Spleen (tissue), 11 donors: ENCODE data around the gene ZSCAN1. TPM values are rescaled to one million over a fixed set of nuclear protein-coding genes. Genes with fewer than 3 reads are reported as not detected.

ENCODE experiments used
- DNase-seq: peaks from one replicate; pipeline ENCODE4 v3.0.0-alpha.2; 2020
- H3K27ac ChIP-seq, 8 donors: fragments of 200-600 bp; sonication (generic) in 7 of 8; 1 replicate in 4 of 8; 2 replicates in 4 of 8; pipeline versions ENCODE4 v1.5.0 to v1.8.0; 2016 to 2021; ENCODE audit warnings: inconsistent platforms in 4 of 8, mild to moderate bottlenecking in 4 of 8, moderate library complexity in 1 of 8
- H3K27me3 ChIP-seq, 7 donors: fragments of 200-600 bp; sonication (generic) in 6 of 7; replicated peaks in 1 of 7; 1 replicate in 4 of 7; 2 replicates in 3 of 7; pipeline versions ENCODE4 v1.5.0 to v1.8.0; 2016 to 2021; ENCODE audit warnings: inconsistent platforms in 3 of 7, mild to moderate bottlenecking in 1 of 7
- H3K36me3 ChIP-seq, 6 donors: fragments of 200-600 bp; sonication (generic) in 5 of 6; 1 replicate in 4 of 6; 2 replicates in 2 of 6; pipeline versions ENCODE4 v1.5.0 to v1.8.0; 2016 to 2021; ENCODE audit warnings: inconsistent platforms in 2 of 6
- H3K4me1 ChIP-seq, 6 donors: fragments of 200-600 bp; sonication (generic) in 5 of 6; 1 replicate in 3 of 6; 2 replicates in 3 of 6; pipeline versions ENCODE4 v1.5.0 to v1.8.0; 2016 to 2021; ENCODE audit warnings: inconsistent platforms in 3 of 6
- H3K4me3 ChIP-seq, 8 donors: fragments of 200-600 bp; sonication (generic) in 7 of 8; 1 replicate in 4 of 8; 2 replicates in 4 of 8; pipeline versions ENCODE4 v1.5.0 to v1.8.0; 2016 to 2021; ENCODE audit warnings: inconsistent platforms in 4 of 8, mild to moderate bottlenecking in 4 of 8, moderate library complexity in 2 of 8
- H3K9me3 ChIP-seq, 8 donors: fragments of 200-600 bp; sonication (generic) in 7 of 8; 1 replicate in 4 of 8; 2 replicates in 4 of 8; pipeline versions ENCODE4 v1.5.0 to v1.8.0; 2016 to 2021; ENCODE audit warnings: inconsistent platforms in 4 of 8
- POLR2A ChIP-seq, 3 donors: fragments of 450-650 bp; IDR thresholded peaks; one replicate each; pipeline ENCODE4 v1.5.1; 2017; ENCODE audit warnings: antibody characterized with exemption in 3 of 3, mild to moderate bottlenecking in 1 of 3
- POLR2AphosphoS5 ChIP-seq, 3 donors: sonication (generic); formaldehyde crosslinking; IDR thresholded peaks; one replicate each; pipeline ENCODE4 v1.5.1; 2017; ENCODE audit warnings: antibody characterized with exemption in 3 of 3
- WGBS, 5 donors: extraction: QIAGEN DNeasy Blood & Tissue Kit in 3 of 5; methylation state at CpG; one replicate each; pipeline versions ENCODE4 v1.1.5 to v1.1.7; 2013 to 2018; 5-methylcytosine and 5-hydroxymethylcytosine counted together
- intact Hi-C: fragments of 100-400 bp; cut with DNase I; formaldehyde crosslinking; loops from one replicate; pipeline ENCODE4 v1.15.0; 2023; ENCODE audit warnings: low total_unique reads
- polyA plus RNA-seq, 3 donors: library from polyadenylated mRNA; stranded (reverse); fragments of 200-250 nt; gene quantifications; one replicate each; pipeline ENCODE4 v1.2.1, GENCODE V29; 2013
- total RNA-seq, 7 donors: library from RNA; depleted of rRNA in 3 of 7; stranded (reverse); fragments of >200 nt in 3 of 7; fragmentation: NEBNext Ultra II Directional in 4 of 7; extraction: Animal tissue kit (Norgen Biotek cat#: 25700) in 4 of 7; gene quantifications; one replicate each; pipeline versions ENCODE4 v1.1.0 to v1.2.1, GENCODE V29; 2016 to 2021
- TF ChIP-seq, protein P1 (sequence below), 11 experiments: fragments of 200-600 bp in 7 of 11; fragments of 450-650 bp in 4 of 11; sonication (generic) in 4 of 11; IDR thresholded peaks in 8 of 11; conservative IDR thresholded peaks in 3 of 11; 1 replicate in 7 of 11; 2 replicates in 4 of 11; pipeline versions ENCODE4 v1.4.0 to v1.8.0; 2016 to 2021; ENCODE audit warnings: antibody characterized with exemption in 11 of 11, inconsistent platforms in 4 of 11, mild to moderate bottlenecking in 1 of 11
- donor health status: healthy with polysubstance abuse.
- donor health status: DM: no; HTN: no; CAD: no; lungs with moderate emphysema.
- donor health status: DM: no; HTN: no; CAD: no.
- donor health status: Bipolar disorder and iron deficiency.
- donor health status: healthy.
- donor health status: DM: no; HTN: no; CAD: no.
- donor health status: DM: yes; HTN: yes; CAD: no.

The ZSCAN1 gene
- total and polyA plus RNA-seq, 10 donors, result 0.08 to 0.24 TPM; not detected in 8

DNA sequence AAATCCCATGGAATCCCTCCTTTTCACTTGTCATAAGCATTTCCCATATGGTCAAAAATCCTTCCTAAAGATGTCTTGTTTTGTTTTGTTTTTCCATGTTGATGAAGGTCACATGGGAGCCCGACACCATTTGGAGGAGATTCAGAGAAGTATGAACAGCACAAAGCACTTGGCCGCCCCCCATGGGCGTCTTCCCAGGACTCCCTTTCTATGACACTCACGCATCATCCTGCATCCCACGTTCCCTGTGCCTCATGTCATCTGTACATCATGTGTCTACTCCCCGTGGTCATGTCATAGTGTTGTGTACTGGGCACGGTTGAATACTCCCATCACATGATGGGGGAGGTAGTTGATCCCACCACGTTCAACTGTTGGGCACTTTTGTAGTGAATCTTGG lies 2.0 kb downstream of the ZSCAN1 start:
- Histone ChIP-seq H3K27me3 (peaks cover 0 to 61% (median 19%) of the 10 kb centered on the region in 7 donors), H3K27ac (no peak overlapping the region), H3K36me3 (no peaks in the 10 kb centered on the region), H3K4me1 (peaks cover 0 to 6% (median 0%) of the 10 kb centered on the region in 6 donors), H3K4me3 (no peak overlapping the region), H3K9me3 (peaks cover 0 to 99% (median 79%) of the 10 kb centered on the region in 8 donors)
- 76 to 89% (median 77%) methylated on average over 8 of the region's 8 CpGs for WGBS, 5 donors
- no peak for TF ChIP-seq POLR2AphosphoS5 (IDR thresholded peaks at IDR 0.05)
- TF ChIP-seq, protein P1, sequence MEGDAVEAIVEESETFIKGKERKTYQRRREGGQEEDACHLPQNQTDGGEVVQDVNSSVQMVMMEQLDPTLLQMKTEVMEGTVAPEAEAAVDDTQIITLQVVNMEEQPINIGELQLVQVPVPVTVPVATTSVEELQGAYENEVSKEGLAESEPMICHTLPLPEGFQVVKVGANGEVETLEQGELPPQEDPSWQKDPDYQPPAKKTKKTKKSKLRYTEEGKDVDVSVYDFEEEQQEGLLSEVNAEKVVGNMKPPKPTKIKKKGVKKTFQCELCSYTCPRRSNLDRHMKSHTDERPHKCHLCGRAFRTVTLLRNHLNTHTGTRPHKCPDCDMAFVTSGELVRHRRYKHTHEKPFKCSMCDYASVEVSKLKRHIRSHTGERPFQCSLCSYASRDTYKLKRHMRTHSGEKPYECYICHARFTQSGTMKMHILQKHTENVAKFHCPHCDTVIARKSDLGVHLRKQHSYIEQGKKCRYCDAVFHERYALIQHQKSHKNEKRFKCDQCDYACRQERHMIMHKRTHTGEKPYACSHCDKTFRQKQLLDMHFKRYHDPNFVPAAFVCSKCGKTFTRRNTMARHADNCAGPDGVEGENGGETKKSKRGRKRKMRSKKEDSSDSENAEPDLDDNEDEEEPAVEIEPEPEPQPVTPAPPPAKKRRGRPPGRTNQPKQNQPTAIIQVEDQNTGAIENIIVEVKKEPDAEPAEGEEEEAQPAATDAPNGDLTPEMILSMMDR (IDR thresholded peaks at IDR 0.05 in 8 of 11, conservative IDR thresholded peaks at IDR 0.05 in 3 of 11), result no peak
- no peak for TF ChIP-seq POLR2A (IDR thresholded peaks at IDR 0.05)
- no peak for DNase-seq
- intact Hi-C loops, result no loop called here

DNA sequence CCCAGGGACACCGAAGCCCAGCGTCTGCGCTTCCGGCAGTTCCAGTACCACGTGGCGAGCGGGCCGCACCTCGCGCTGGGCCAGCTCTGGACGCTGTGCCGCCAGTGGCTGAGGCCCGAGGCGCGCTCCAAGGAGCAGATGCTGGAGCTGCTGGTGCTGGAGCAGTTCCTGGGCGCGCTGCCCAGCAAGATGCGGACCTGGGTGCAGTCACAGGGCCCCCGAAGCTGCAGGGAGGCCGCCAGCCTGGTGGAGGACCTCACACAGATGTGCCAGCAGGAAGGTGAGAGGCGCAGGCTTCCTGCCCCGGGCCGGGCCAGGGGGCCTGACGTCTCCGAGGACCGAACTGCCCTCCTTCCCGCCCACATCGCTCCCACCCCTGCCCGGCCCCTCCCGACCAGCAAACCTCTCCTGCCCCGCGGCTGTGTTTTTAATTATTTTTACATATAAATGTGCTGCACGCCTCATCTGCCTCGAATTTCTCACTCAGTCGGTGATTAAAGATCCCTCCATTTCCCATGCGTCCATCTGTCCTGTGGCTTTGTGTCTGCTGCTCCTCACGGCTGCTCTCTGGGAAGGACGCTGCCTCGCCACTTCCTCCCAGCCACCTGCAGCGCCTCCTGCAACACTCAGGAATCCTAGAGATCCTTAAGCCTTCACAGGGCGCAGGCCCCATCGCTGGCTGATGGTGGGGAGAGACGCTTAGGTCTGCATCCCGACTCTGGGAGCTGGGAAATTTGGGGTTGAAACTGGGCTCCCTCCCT lies 4.3 kb downstream of the ZSCAN1 start:
- Histone ChIP-seq H3K4me1 (peaks cover 0 to 6% (median 0%) of the 10 kb centered on the region in 6 donors), H3K27ac (no peak overlapping the region), H3K27me3 (peaks cover 0 to 58% (median 19%) of the 10 kb centered on the region in 7 donors), H3K9me3 (peaks cover 0 to 100% (median 89%) of the 10 kb centered on the region in 8 donors), H3K36me3 (no peaks in the 10 kb centered on the region), H3K4me3 (no peak overlapping the region)
- 23 to 52% (median 29%) methylated on average over 24 to 44 of the region's 44 CpGs for WGBS, 5 donors
- no peak for TF ChIP-seq POLR2AphosphoS5 (IDR thresholded peaks at IDR 0.05)
- no peak for TF ChIP-seq POLR2A (IDR thresholded peaks at IDR 0.05)
- intact Hi-C loops, result no loop called here
- DNase-seq, result no peak

DNA sequence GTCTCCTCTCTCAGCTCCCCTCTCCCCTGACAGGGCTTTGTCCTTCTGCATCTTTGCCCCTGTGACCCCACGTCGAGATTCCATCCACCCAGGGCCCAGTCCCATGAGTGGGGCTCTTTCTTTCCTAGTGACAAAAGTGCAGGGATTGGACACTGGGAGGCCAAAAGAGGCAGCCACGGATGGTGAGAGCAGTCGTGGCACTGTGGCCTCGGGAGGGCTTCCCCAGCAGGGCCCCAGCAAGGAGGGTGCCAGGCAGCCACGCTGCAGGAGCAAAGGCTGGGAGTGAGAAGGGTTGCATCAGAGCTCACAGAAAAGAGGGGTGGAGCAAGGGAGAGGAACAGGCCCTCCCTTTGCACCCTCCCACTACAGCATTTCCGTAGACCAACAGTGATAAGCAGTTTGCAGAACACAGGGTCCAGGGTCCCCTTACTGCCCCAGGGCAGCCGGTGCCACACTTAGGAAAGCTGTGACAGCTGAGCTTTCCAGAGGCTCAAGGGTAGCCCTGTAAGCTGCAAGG lies 4.9 kb downstream of the ZSCAN1 start:
- DNase-seq, result no peak
- peaks cover 0 to 100% (median 89%) of the 10 kb centered on the region in 8 donors for H3K9me3 ChIP-seq
- intact Hi-C loops, result no loop called here

DNA sequence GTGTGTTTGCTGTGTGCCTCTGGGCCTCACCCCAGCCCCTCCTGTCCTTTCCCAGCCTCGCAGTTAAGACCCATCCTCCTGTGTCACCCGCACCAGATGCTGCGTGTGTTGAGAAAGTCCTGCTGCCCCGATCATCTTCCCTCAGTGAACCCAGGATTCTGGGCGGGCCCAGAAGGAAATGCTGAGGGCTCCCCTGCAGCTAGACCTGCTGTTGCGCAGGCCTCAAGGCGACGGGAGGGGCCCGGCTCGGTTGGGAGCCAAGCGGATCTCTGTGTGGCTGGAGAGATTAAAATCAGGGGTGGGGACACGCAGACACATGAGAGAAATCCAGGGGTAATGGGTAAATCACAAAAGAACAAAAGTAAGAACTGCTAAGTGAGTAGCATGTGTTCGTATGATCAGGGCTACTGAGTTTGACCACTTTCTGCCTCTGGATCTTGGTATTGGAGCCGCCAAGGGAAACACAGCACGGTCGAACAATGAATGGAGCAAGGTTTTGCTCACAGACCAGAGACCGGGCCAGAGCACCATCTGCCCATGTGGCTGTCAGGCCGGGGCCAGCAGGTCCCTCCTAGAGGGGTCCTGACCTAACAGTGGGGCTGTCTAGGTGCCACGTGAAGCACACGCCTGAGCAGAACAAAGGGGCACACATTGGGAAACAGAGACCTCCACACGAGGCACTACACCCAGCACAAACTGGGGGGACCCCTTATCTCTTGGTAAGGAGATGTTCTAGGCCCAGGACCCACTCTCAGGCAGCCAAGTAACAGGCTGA lies 7.1 kb downstream of the ZSCAN1 start:
- no peaks in the 10 kb centered on the region for H3K36me3 ChIP-seq
- H3K27ac ChIP-seq, result no peak overlapping the region
- intact Hi-C loops, result no loop called here
- no peaks in the 10 kb centered on the region for H3K4me1 ChIP-seq
- TF ChIP-seq POLR2A (IDR thresholded peaks at IDR 0.05) (no peak), POLR2AphosphoS5 (IDR thresholded peaks at IDR 0.05) (no peak)
- TF ChIP-seq, protein P1 (IDR thresholded peaks at IDR 0.05 in 8 of 11, conservative IDR thresholded peaks at IDR 0.05 in 3 of 11), result no peak
- no peak overlapping the region for H3K4me3 ChIP-seq
- WGBS, 5 donors, result 86 to 91% (median 87%) methylated on average over 20 to 21 of the region's 21 CpGs
- DNase-seq, result no peak
- H3K27me3 ChIP-seq, result peaks cover 0 to 32% (median 6%) of the 10 kb centered on the region in 7 donors
- peaks cover 0 to 100% (median 98%) of the 10 kb centered on the region in 8 donors for H3K9me3 ChIP-seq

More for the DNA sequence above, 4.9 kb downstream of the ZSCAN1 start:
- H3K27ac ChIP-seq, result no peak overlapping the region
- H3K27me3 ChIP-seq, result peaks cover 0 to 52% (median 13%) of the 10 kb centered on the region in 7 donors
- 20 to 33% (median 23%) methylated on average over 8 of the region's 8 CpGs for WGBS, 5 donors
- TF ChIP-seq, protein P1 (IDR thresholded peaks at IDR 0.05 in 8 of 11, conservative IDR thresholded peaks at IDR 0.05 in 3 of 11), result no peak
- TF ChIP-seq POLR2AphosphoS5 (IDR thresholded peaks at IDR 0.05) (no peak), POLR2A (IDR thresholded peaks at IDR 0.05) (no peak)
- H3K4me1 ChIP-seq, result no peaks in the 10 kb centered on the region
- H3K36me3 ChIP-seq, result no peaks in the 10 kb centered on the region
- H3K4me3 ChIP-seq, result no peak overlapping the region
